Caco-2 (cell line): ENCODE results near the gene DMAC2L. TPM values are rescaled to one million over a fixed set of nuclear protein-coding genes. Genes with fewer than 3 reads are reported as not detected.
A peak's percentile ranks its signal among the peaks of the same experiment; 100 is the strongest.

Experiments used
- BruUV-seq: library from RNA; stranded (reverse); fragments of 400-500 nt; replicated peaks from 2 replicates; lab custom pipeline; 2021; lab: Mats Ljungman, UMichigan
- CTCF ChIA-PET: fragments of 300-600 bp; sonication (Branson Sonifier 250); formaldehyde crosslinking; loops from one replicate; lab custom pipeline; 2022; ENCODE audit warnings: antibody characterized with exemption; lab: Charles Lee
- POLR2A ChIA-PET: fragments of 300-600 bp; sonication (Branson Sonifier 250); formaldehyde crosslinking; loops from one replicate; lab custom pipeline; 2022; ENCODE audit warnings: antibody characterized with exemption; lab: Charles Lee
- DNase-seq, 2 experiments: peaks; one replicate each; pipeline versions ENCODE4 v3.0.0 to v3.0.0-alpha.2; 2020 to 2022
- H3K27me3 ChIP-seq: replicated peaks from 2 replicates; pipeline ENCODE4 v1.6.0; 2011; ENCODE audit warnings: low read length; ENCODE audit not compliant: control insufficient read depth, insufficient read depth
- H3K36me3 ChIP-seq: 2 replicates; pipeline ENCODE4 v1.5.1; 2011; ENCODE audit warnings: low read length; ENCODE audit not compliant: control insufficient read depth, insufficient read depth
- H3K4me1 ChIP-seq: fragments of 250-450 bp; sonication (Bioruptor Pico); 2 replicates; pipeline ENCODE4 v1.5.1; 2020; ENCODE audit warnings: mild to moderate bottlenecking
- H3K4me3 ChIP-seq: 2 replicates; pipeline ENCODE4 v1.5.1; 2011; ENCODE audit warnings: low read depth, mild to moderate bottlenecking, control low read depth, low read length
- H3K9me3 ChIP-seq: fragments of 250-450 bp; sonication (Bioruptor Pico); 2 replicates; pipeline ENCODE4 v1.5.1; 2020; ENCODE audit warnings: mild to moderate bottlenecking, moderate library complexity
- H3K27ac Mint-ChIP-seq: one replicate; pipeline ENCODE4 v1.8.0; 2022; ENCODE audit warnings: mixed read lengths; ENCODE audit not compliant: unreplicated experiment
- H3K27me3 Mint-ChIP-seq: one replicate; pipeline ENCODE4 v1.8.0; 2022; ENCODE audit warnings: mixed read lengths; ENCODE audit not compliant: insufficient read depth, unreplicated experiment
- H3K36me3 Mint-ChIP-seq: one replicate; pipeline ENCODE4 v1.8.0; 2022; ENCODE audit warnings: mild to moderate bottlenecking, mixed read lengths; ENCODE audit not compliant: insufficient read depth, unreplicated experiment
- H3K4me1 Mint-ChIP-seq: one replicate; pipeline ENCODE4 v1.8.0; 2022; ENCODE audit warnings: low read depth, mixed read lengths; ENCODE audit not compliant: unreplicated experiment
- H3K4me3 Mint-ChIP-seq: one replicate; pipeline ENCODE4 v1.8.0; 2022; ENCODE audit warnings: mild to moderate bottlenecking, moderate library complexity, mixed read lengths; ENCODE audit not compliant: unreplicated experiment
- H3K9me3 Mint-ChIP-seq: one replicate; pipeline ENCODE4 v1.8.0; 2022; ENCODE audit warnings: mixed read lengths; ENCODE audit not compliant: unreplicated experiment
- intact Hi-C: fragments of 100-400 bp; cut with micrococcal nuclease; formaldehyde crosslinking; loops from one replicate; pipeline ENCODE4 v1.10.0; 2022; ENCODE audit not compliant: unreplicated experiment
- total RNA-seq: library from RNA; stranded (reverse); gene quantifications from 2 replicates; pipeline ENCODE4 v1.2.3, GENCODE V29; 2022
- TF ChIP-seq, protein P1 (sequence below), 2 experiments: fragments of 200-600 bp in 1 of 2; IDR thresholded peaks; 1 replicate in 1 of 2; 2 replicates in 1 of 2; pipeline versions ENCODE4 v1.5.1 to v1.8.0; 2011 to 2022; ENCODE audit warnings: antibody characterized with exemption in 1 of 2, control low read depth in 1 of 2, inconsistent platforms in 1 of 2, low read depth in 1 of 2, low read length in 1 of 2, mild to moderate bottlenecking in 1 of 2, moderate library complexity in 1 of 2; ENCODE audit not compliant: insufficient read depth in 1 of 2, severe bottlenecking in 1 of 2, unreplicated experiment in 1 of 2

The DMAC2L gene
- total RNA-seq, 1 experiment from 2014 or later = 27.6 TPM

GRCh38 chr14:50340963-50341362, 28.8 kb downstream of the DMAC2L start:
- H3K27me3 Mint-ChIP-seq = no peaks in the 10 kb centered on the region
- H3K27me3 ChIP-seq = no peaks in the 10 kb centered on the region
- TF ChIP-seq, protein P1, sequence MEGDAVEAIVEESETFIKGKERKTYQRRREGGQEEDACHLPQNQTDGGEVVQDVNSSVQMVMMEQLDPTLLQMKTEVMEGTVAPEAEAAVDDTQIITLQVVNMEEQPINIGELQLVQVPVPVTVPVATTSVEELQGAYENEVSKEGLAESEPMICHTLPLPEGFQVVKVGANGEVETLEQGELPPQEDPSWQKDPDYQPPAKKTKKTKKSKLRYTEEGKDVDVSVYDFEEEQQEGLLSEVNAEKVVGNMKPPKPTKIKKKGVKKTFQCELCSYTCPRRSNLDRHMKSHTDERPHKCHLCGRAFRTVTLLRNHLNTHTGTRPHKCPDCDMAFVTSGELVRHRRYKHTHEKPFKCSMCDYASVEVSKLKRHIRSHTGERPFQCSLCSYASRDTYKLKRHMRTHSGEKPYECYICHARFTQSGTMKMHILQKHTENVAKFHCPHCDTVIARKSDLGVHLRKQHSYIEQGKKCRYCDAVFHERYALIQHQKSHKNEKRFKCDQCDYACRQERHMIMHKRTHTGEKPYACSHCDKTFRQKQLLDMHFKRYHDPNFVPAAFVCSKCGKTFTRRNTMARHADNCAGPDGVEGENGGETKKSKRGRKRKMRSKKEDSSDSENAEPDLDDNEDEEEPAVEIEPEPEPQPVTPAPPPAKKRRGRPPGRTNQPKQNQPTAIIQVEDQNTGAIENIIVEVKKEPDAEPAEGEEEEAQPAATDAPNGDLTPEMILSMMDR (IDR thresholded peaks at IDR 0.05; ENCODE audit: insufficient read depth in 1 of 2, low read depth in 1 of 2, low read length in 1 of 2, severe bottlenecking in 1 of 2, unreplicated experiment in 1 of 2) = peak in 1 of 2 experiments; percentile 12
- peaks cover 4% of the 10 kb centered on the region for H3K4me1 Mint-ChIP-seq
- ChIA-PET POLR2A (no interaction called here), CTCF (interaction anchor here (1.0 kb wide), 2 partner anchors 20 to 41 kb away, joined by 3 read pairs; no protein-coding TSS in a partner anchor)
- no peak overlapping the region for H3K4me3 ChIP-seq
- intact Hi-C loops = loop anchor here (5.0 kb wide), 1 partner anchor 191 kb away; the partner anchor contains the start of gene MAP4K5
- no peaks in the 10 kb centered on the region for H3K9me3 Mint-ChIP-seq
- H3K4me1 ChIP-seq = no peaks in the 10 kb centered on the region
- H3K36me3 ChIP-seq = no peaks in the 10 kb centered on the region
- H3K27ac Mint-ChIP-seq = no peak overlapping the region
- peak in 1 of 2 experiments; percentile 36 for DNase-seq
- no peaks in the 10 kb centered on the region for H3K36me3 Mint-ChIP-seq
- no peak overlapping the region for H3K4me3 Mint-ChIP-seq
- no peaks in the 10 kb centered on the region for H3K9me3 ChIP-seq
- BruUV-seq = no TSS peak

GRCh38 chr14:50342221-50343078, 30.3 kb downstream of the DMAC2L start:
- H3K27me3 Mint-ChIP-seq = no peaks in the 10 kb centered on the region
- H3K36me3 Mint-ChIP-seq = no peaks in the 10 kb centered on the region
- peaks cover 12% of the 10 kb centered on the region for H3K4me1 Mint-ChIP-seq
- H3K27ac Mint-ChIP-seq = no peak overlapping the region
- DNase-seq = peak; percentile 17 to 38
- BruUV-seq = no TSS peak
- H3K27me3 ChIP-seq = no peaks in the 10 kb centered on the region
- TF ChIP-seq, protein P1 (IDR thresholded peaks at IDR 0.05; ENCODE audit: insufficient read depth in 1 of 2, low read depth in 1 of 2, low read length in 1 of 2, severe bottlenecking in 1 of 2, unreplicated experiment in 1 of 2) = peak in 1 of 2 experiments; percentile 6
- intact Hi-C loops = loop anchor here (5.0 kb wide), 1 partner anchor 190 kb away; the partner anchor contains the start of gene MAP4K5
- peaks cover 3% of the 10 kb centered on the region for H3K4me1 ChIP-seq
- ChIA-PET POLR2A (no interaction called here), CTCF (interaction anchor here (0.6 to 1.4 kb wide), 4 partner anchors 10 to 440 kb away, joined by 4 to 5 read pairs (median 4); no protein-coding TSS in a partner anchor)
- no peaks in the 10 kb centered on the region for H3K9me3 ChIP-seq
- H3K36me3 ChIP-seq = no peaks in the 10 kb centered on the region
- H3K4me3 ChIP-seq = no peak overlapping the region
- no peak overlapping the region for H3K4me3 Mint-ChIP-seq
- no peaks in the 10 kb centered on the region for H3K9me3 Mint-ChIP-seq

GRCh38 chr14:50343434-50343833, 31.3 kb downstream of the DMAC2L start:
- Histone ChIP-seq H3K27me3 (no peaks in the 10 kb centered on the region), H3K36me3 (no peaks in the 10 kb centered on the region), H3K9me3 (no peaks in the 10 kb centered on the region), H3K4me3 (no peak overlapping the region), H3K4me1 (peaks cover 8% of the 10 kb centered on the region)
- Mint-ChIP-seq H3K4me1 (peaks cover 17% of the 10 kb centered on the region), H3K27me3 (no peaks in the 10 kb centered on the region), H3K36me3 (no peaks in the 10 kb centered on the region), H3K27ac (no peak overlapping the region), H3K9me3 (no peaks in the 10 kb centered on the region), H3K4me3 (no peak overlapping the region)
- no peak for DNase-seq
- BruUV-seq = no TSS peak
- TF ChIP-seq, protein P1 (IDR thresholded peaks at IDR 0.05; ENCODE audit: insufficient read depth in 1 of 2, low read depth in 1 of 2, low read length in 1 of 2, severe bottlenecking in 1 of 2, unreplicated experiment in 1 of 2) = no peak
- intact Hi-C loops = loop anchor here (5.0 kb wide), 1 partner anchor 189 kb away; the partner anchor contains the start of gene MAP4K5
- CTCF ChIA-PET = interaction anchor here (0.5 kb wide), 1 partner anchor 81 kb away, joined by 3 read pairs; no protein-coding TSS in a partner anchor
- POLR2A ChIA-PET = no interaction called here
